Spleen (tissue), 7 donors: ENCODE measurements around the gene SELENOW.
"Not testable (repeated sequence)": the region's sequence is repeated elsewhere in the genome, so short reads cannot be mapped to it uniquely, and the experiment has no call there.

Experiments
- CTCF ChIP-seq, 11 experiments: fragments of 200-600 bp in 7 of 11; fragments of 450-650 bp in 4 of 11; sonication (generic) in 4 of 11; IDR thresholded peaks in 8 of 11; conservative IDR thresholded peaks in 3 of 11; 1 replicate in 7 of 11; 2 replicates in 4 of 11; pipeline versions ENCODE4 v1.4.0 to v1.8.0; 2016 to 2021; ENCODE audit warnings: antibody characterized with exemption in 11 of 11, inconsistent platforms in 4 of 11, mild to moderate bottlenecking in 1 of 11
- POLR2A ChIP-seq, 3 donors: fragments of 450-650 bp; IDR thresholded peaks; one replicate each; pipeline ENCODE4 v1.5.1; 2017; ENCODE audit warnings: antibody characterized with exemption in 3 of 3, mild to moderate bottlenecking in 1 of 3
- POLR2AphosphoS5 ChIP-seq, 3 donors: sonication (generic); formaldehyde crosslinking; IDR thresholded peaks; one replicate each; pipeline ENCODE4 v1.5.1; 2017; ENCODE audit warnings: antibody characterized with exemption in 3 of 3
- donor health status: DM: no; HTN: no; CAD: no; lungs with moderate emphysema.
- donor health status: DM: no; HTN: no; CAD: no.
- donor health status: DM: no; HTN: no; CAD: no.

- not testable (repeated sequence) for TF ChIP-seq POLR2A (IDR thresholded peaks at IDR 0.05); CTCF (IDR thresholded peaks at IDR 0.05 in 8 of 11, conservative IDR thresholded peaks at IDR 0.05 in 3 of 11); POLR2AphosphoS5 (IDR thresholded peaks at IDR 0.05)
These were observed 11.3 kb downstream of the SELENOW start for GRCh38 chr19:47789811-47790210.
